H1 (cell line): Measurements from ENCODE around the gene AP2B1. TPM values are rescaled to one million over a fixed set of nuclear protein-coding genes. Genes with fewer than 3 reads are reported as not detected.

Experiments used
- CTCF ChIA-PET: fragments of 300-600 bp; sonication (Branson Sonifier 250); formaldehyde crosslinking; loops from one replicate; lab custom pipeline; 2021; ENCODE audit not compliant: partially characterized antibody; lab: Charles Lee
- POLR2A ChIA-PET: fragments of 300-600 bp; sonication (Branson Sonifier 250); formaldehyde crosslinking; loops from one replicate; lab custom pipeline; 2021; ENCODE audit warnings: inconsistent platforms; ENCODE audit not compliant: partially characterized antibody; lab: Charles Lee
- DNase-seq, 2 experiments: peaks; one replicate each; pipeline versions ENCODE4 v3.0.0 to v3.0.0-alpha.2; 2010 to 2022; ENCODE audit warnings: low spot score in 2 of 2, low read depth in 1 of 2, mixed read lengths in 1 of 2
- FAIRE-seq: peaks from 2 replicates; lab custom pipeline; 2011; peaks lifted over from hg19 to GRCh38; lab: Jason Lieb, UNC
- H2AFZ ChIP-seq: 2 replicates; pipeline ENCODE4 v1.8.1; 2012; ENCODE audit warnings: low read length, inconsistent platforms
- H2AK5ac ChIP-seq: 2 replicates; pipeline ENCODE4 v1.6.1; 2013; ENCODE audit warnings: low read depth, low read length
- H2BK120ac ChIP-seq: replicated peaks from 2 replicates; pipeline ENCODE3; 2013; ENCODE audit warnings: low read depth, low read length, inconsistent platforms
- H2BK12ac ChIP-seq: 2 replicates; pipeline ENCODE4 v1.6.1; 2013; ENCODE audit warnings: low read depth, low read length
- H2BK15ac ChIP-seq: 2 replicates; pipeline ENCODE4 v1.6.1; 2013; ENCODE audit warnings: low read length
- H2BK20ac ChIP-seq: 2 replicates; pipeline ENCODE4 v1.6.1; 2013; ENCODE audit warnings: low read length
- H2BK5ac ChIP-seq: 2 replicates; pipeline ENCODE4 v1.6.1; 2013; ENCODE audit warnings: low read depth, low read length
- H3K14ac ChIP-seq: 2 replicates; pipeline ENCODE4 v1.6.1; 2013; ENCODE audit warnings: inconsistent platforms; ENCODE audit not compliant: insufficient read length
- H3K18ac ChIP-seq: 2 replicates; pipeline ENCODE4 v1.6.1; 2013; ENCODE audit warnings: low read length; ENCODE audit errors: extremely low read depth
- H3K23ac ChIP-seq: 2 replicates; pipeline ENCODE4 v1.6.1; 2013; ENCODE audit warnings: inconsistent platforms; ENCODE audit not compliant: insufficient read length
- H3K23me2 ChIP-seq: 2 replicates; pipeline ENCODE4 v1.6.1; 2013; ENCODE audit warnings: low read depth, low read length
- H3K27ac ChIP-seq: 2 replicates; pipeline ENCODE4 v1.6.1; 2011; ENCODE audit warnings: low read depth, low read length, inconsistent platforms
- H3K27me3 ChIP-seq, 4 experiments: replicated peaks in 1 of 4; 1 replicate in 1 of 4; 2 replicates in 3 of 4; pipeline versions ENCODE4 v1.6.1 to v1.8.1; 2011 to 2013; ENCODE audit warnings: low read length in 3 of 4, mild to moderate bottlenecking in 3 of 4, inconsistent platforms in 2 of 4, mixed read lengths in 2 of 4, moderate library complexity in 1 of 4; ENCODE audit not compliant: control insufficient read depth in 3 of 4, insufficient read depth in 3 of 4; ENCODE audit errors: extremely low read depth in 1 of 4
- H3K36me3 ChIP-seq, 4 experiments: 2 replicates each; pipeline versions ENCODE4 v1.6.1 to v1.8.1; 2011 to 2013; ENCODE audit warnings: mild to moderate bottlenecking in 4 of 4, low read length in 3 of 4, moderate library complexity in 2 of 4, control low read depth in 1 of 4, inconsistent platforms in 1 of 4; ENCODE audit not compliant: insufficient read depth in 4 of 4, control insufficient read depth in 2 of 4
- H3K4ac ChIP-seq: replicated peaks from 2 replicates; pipeline ENCODE3; 2013; ENCODE audit warnings: low read length, low read depth, mixed read lengths, inconsistent platforms; ENCODE audit not compliant: insufficient read length
- H3K4me1 ChIP-seq, 4 experiments: replicated peaks in 1 of 4; 1 replicate in 1 of 4; 2 replicates in 3 of 4; pipeline versions ENCODE4 v1.6.1 to v1.8.1; 2011 to 2013; ENCODE audit warnings: low read length in 3 of 4, inconsistent platforms in 2 of 4, mixed read lengths in 1 of 4; ENCODE audit not compliant: insufficient read depth in 4 of 4, control insufficient read depth in 3 of 4
- H3K4me2 ChIP-seq, 2 experiments: 2 replicates each; pipeline versions ENCODE4 v1.6.1 to v1.8.1; 2011 to 2013; ENCODE audit warnings: low read depth in 2 of 2, low read length in 2 of 2, control low read depth in 1 of 2, inconsistent platforms in 1 of 2, mild to moderate bottlenecking in 1 of 2; ENCODE audit not compliant: insufficient read depth in 1 of 2
- H3K4me3 ChIP-seq, 4 experiments: fragments of 200-600, 300-600 bp in 1 of 4; sonication (generic), shearing (Covaris generic), sonication (Bioruptor Twin) in 1 of 4; 2 replicates each; pipeline versions ENCODE4 v1.5.1 to v1.8.1; 2011 to 2016; ENCODE audit warnings: low read length in 4 of 4, low read depth in 3 of 4, control low read depth in 2 of 4, inconsistent platforms in 2 of 4, mild to moderate bottlenecking in 2 of 4, mixed read lengths in 1 of 4, moderate library complexity in 1 of 4; ENCODE audit not compliant: insufficient read depth in 2 of 4; ENCODE audit errors: extremely low read depth in 1 of 4
- H3K56ac ChIP-seq: replicated peaks from 2 replicates; pipeline ENCODE3; 2013; ENCODE audit warnings: low read depth, mild to moderate bottlenecking, mixed read lengths, low read length, inconsistent platforms; ENCODE audit not compliant: insufficient read length
- H3K79me1 ChIP-seq: 2 replicates; pipeline ENCODE4 v1.6.1; 2013; ENCODE audit warnings: low read depth, low read length, control low read depth
- H3K79me2 ChIP-seq, 2 experiments: 2 replicates each; pipeline versions ENCODE4 v1.6.1 to v1.8.1; 2012 to 2013; ENCODE audit warnings: low read length in 2 of 2, mild to moderate bottlenecking in 2 of 2, inconsistent platforms in 1 of 2; ENCODE audit not compliant: insufficient read depth in 2 of 2, control insufficient read depth in 1 of 2
- H3K9ac ChIP-seq, 4 experiments: replicated peaks in 1 of 4; 1 replicate in 1 of 4; 2 replicates in 3 of 4; pipeline versions ENCODE4 v1.6.1 to v1.8.1; 2011 to 2013; ENCODE audit warnings: low read depth in 3 of 4, low read length in 3 of 4, control low read depth in 2 of 4, mild to moderate bottlenecking in 2 of 4, moderate library complexity in 2 of 4, inconsistent platforms in 1 of 4; ENCODE audit errors: extremely low read depth in 1 of 4
- H3K9me3 ChIP-seq, 2 experiments: 2 replicates each; pipeline versions ENCODE4 v1.6.1 to v1.8.1; 2012 to 2013; ENCODE audit warnings: mild to moderate bottlenecking in 2 of 2, moderate library complexity in 2 of 2, control low read depth in 1 of 2, inconsistent platforms in 1 of 2, low read depth in 1 of 2, low read length in 1 of 2, mixed read lengths in 1 of 2; ENCODE audit not compliant: insufficient read depth in 2 of 2
- H4K20me1 ChIP-seq, 2 experiments: replicated peaks in 1 of 2; 2 replicates each; pipeline versions ENCODE3 to v1.8.1; 2011 to 2013; ENCODE audit warnings: inconsistent platforms in 2 of 2, low read length in 2 of 2, mild to moderate bottlenecking in 1 of 2; ENCODE audit not compliant: insufficient read depth in 2 of 2, control insufficient read depth in 1 of 2
- H4K5ac ChIP-seq: 2 replicates; pipeline ENCODE4 v1.6.1; 2013; ENCODE audit warnings: low read length, low read depth, mixed read lengths, inconsistent platforms; ENCODE audit not compliant: insufficient read length
- H4K8ac ChIP-seq: 2 replicates; pipeline ENCODE4 v1.8.0; 2013; ENCODE audit warnings: mild to moderate bottlenecking, moderate library complexity, low read length, inconsistent platforms; ENCODE audit not compliant: insufficient read depth; ENCODE audit errors: extremely low read depth
- H4K91ac ChIP-seq: replicated peaks from 2 replicates; pipeline ENCODE3; 2013; ENCODE audit warnings: low read length, mixed read lengths, inconsistent platforms; ENCODE audit not compliant: insufficient read length
- BRCA1 ChIP-seq: IDR thresholded peaks from 2 replicates; pipeline ENCODE4 v1.6.1; 2012; ENCODE audit warnings: low read depth, low read length, improper control_type of control experiment
- CBX5 ChIP-seq: fragments of 300-800, 300-1000 bp; sonication (generic); IDR thresholded peaks from 2 replicates; pipeline ENCODE4 v1.7.1; 2016; ENCODE audit warnings: antibody characterized with exemption, low read length, low read depth
- GABPA ChIP-seq: IDR thresholded peaks from 2 replicates; pipeline ENCODE4 v1.6.1; 2011; ENCODE audit warnings: mild to moderate bottlenecking, low read length, moderate library complexity, borderline replicate concordance; ENCODE audit not compliant: insufficient read depth
- JUND ChIP-seq: IDR thresholded peaks from 2 replicates; pipeline ENCODE4 v1.6.1; 2011; ENCODE audit warnings: mild to moderate bottlenecking, improper control_type of control experiment, low read length
- WGBS, 2 experiments: shearing (Covaris generic) in 1 of 2; methylation state at CpG; one replicate each; pipeline versions ENCODE4 v1.1.6 to v1.1.7; 2013 to 2015; ENCODE audit warnings: low lambda C conversion rate in 2 of 2, mixed read lengths in 2 of 2, inconsistent platforms in 1 of 2, low coverage in 1 of 2, missing lambda C conversion rate in 1 of 2; ENCODE audit not compliant: insufficient replicate concordance in 2 of 2, insufficient coverage in 1 of 2, insufficient read length in 1 of 2; ENCODE audit errors: extremely low coverage in 1 of 2, missing lambda C conversion rate in 1 of 2; 5-methylcytosine and 5-hydroxymethylcytosine counted together
- polyA plus RNA-seq, 7 experiments: library from polyadenylated mRNA; depleted of rRNA in 3 of 7; stranded (reverse) in 5 of 7; unstranded in 2 of 7; fragments of >200 nt in 5 of 7; fragments of 200-250 nt in 2 of 7; gene quantifications; 1 replicate in 5 of 7; 2 replicates in 1 of 7; 4 replicates in 1 of 7; pipeline versions ENCODE4 v1.2.1 to v1.2.3, GENCODE V29; 2011 to 2013; ENCODE audit warnings: missing spikeins in 2 of 7, mixed read lengths in 2 of 7
- total RNA-seq: library from RNA; stranded (reverse); fragmentation: NEBNext Ultra II Directional; extraction: Animal tissue kit (Norgen Biotek cat#: 25700); gene quantifications from 2 replicates; pipeline ENCODE4 v1.2.1, GENCODE V29; 2021

The AP2B1 gene
- total and polyA plus RNA-seq, 2 of the 8 experiments (the other 6 are each of a cell fraction or from before 2014, with no cell fraction given), result 95.5 to 199 TPM

- Histone ChIP-seq H2BK20ac (no peak overlapping the region), H3K79me1 (no peaks in the 10 kb centered on the region)
These were observed 66.7 kb downstream of the AP2B1 start for GRCh38 chr17:35653619-35654361.

More at GRCh38 chr17:35653619-35654361, 66.7 kb downstream of the AP2B1 start:
- Histone ChIP-seq H3K56ac (no peak overlapping the region), H3K27ac (no peak overlapping the region), H4K8ac (no peak overlapping the region), H3K9me3 (no peaks in the 10 kb centered on the region), H3K23me2 (no peaks in the 10 kb centered on the region), H3K79me2 (no peaks in the 10 kb centered on the region), H3K4me1 (no peaks in the 10 kb centered on the region), H3K14ac (no peak overlapping the region), H2AK5ac (no peak overlapping the region), H3K4me2 (no peak overlapping the region), H4K5ac (no peak overlapping the region), H3K4ac (no peak overlapping the region), H3K23ac (no peak overlapping the region), H3K9ac (no peak overlapping the region), H2BK120ac (no peak overlapping the region), H3K27me3 (no peaks in the 10 kb centered on the region), H3K4me3 (no peak overlapping the region), H3K18ac (no peak overlapping the region), H2AFZ (no peak overlapping the region), H2BK12ac (no peak overlapping the region), H2BK5ac (no peak overlapping the region), H3K36me3 (peaks cover 0 to 19% (median 5%) of the 10 kb centered on the region in 4 experiments; a peak in 4 of 8 replicates), H2BK15ac (no peak overlapping the region), H4K91ac (no peak overlapping the region), H4K20me1 (no peaks in the 10 kb centered on the region)
- WGBS, 2 experiments, result 89% methylated on average over 11 of the region's 12 CpGs; no CpG with 5 or more reads in 1 of the 2 experiments
- POLR2A ChIA-PET, result no interaction called here
- no peak for TF ChIP-seq CBX5
- TF ChIP-seq GABPA, result no peak
- TF ChIP-seq BRCA1, result no peak
- no peak for TF ChIP-seq JUND
- CTCF ChIA-PET, result interaction anchor here (1.2 to 1.4 kb wide), 2 partner anchors 41 to 91 kb away, joined by 3 to 4 read pairs; no protein-coding TSS in a partner anchor
- FAIRE-seq, result no peak
- DNase-seq, result no peak
